RWPE1 (cell line): ENCODE data around the gene ZNF141.
"Not testable (repeated sequence)": the region's sequence is repeated elsewhere in the genome, so short reads cannot be mapped to it uniquely, and the experiment has no call there.

ENCODE experiments used
- CTCF ChIA-PET: fragments of 350-600 bp; sonication (Branson Sonifier 250); formaldehyde crosslinking; extraction: SDS; loops from one replicate; lab custom pipeline; 2021; lab: Yijun Ruan, JAX
- POLR2A ChIA-PET: fragments of 400-600 bp; formaldehyde crosslinking; extraction: SDS; loops from one replicate; lab custom pipeline; 2020; ENCODE audit warnings: antibody characterized with exemption; ENCODE audit not compliant: low non-redundant PET; lab: Yijun Ruan, JAX
- DNase-seq: peaks from one replicate; pipeline ENCODE4 v3.0.0; 2012; ENCODE audit warnings: low spot score
- H3K27ac ChIP-seq: fragments of 450-650 bp; 2 replicates; pipeline ENCODE4 v1.5.1; 2017
- CTCF ChIP-seq: fragments of 450-650 bp; conservative IDR thresholded peaks from 2 replicates; pipeline ENCODE4 v1.5.1; 2017; ENCODE audit warnings: low read depth, mild to moderate bottlenecking

ZNF141 gene

GRCh38 chr4:337143-337931 is at the start of gene ZNF141:
Gene ZNF141 (plus strand): TSS chr4:337814. CDS start chr4:337984, 170 bp downstream.
- POLR2A ChIA-PET = no interaction called here
- H3K27ac ChIP-seq = peak within 1 kb of the TSS; percentile 92
- CTCF ChIA-PET = no interaction called here
- no peak for TF ChIP-seq CTCF
- peak; percentile 99 for DNase-seq

- H3K27ac ChIP-seq = no peak overlapping the region
- POLR2A ChIA-PET = no interaction called here
- CTCF ChIA-PET = no interaction called here
- no peak for DNase-seq
- no peak for TF ChIP-seq CTCF
These were observed 48.7 kb upstream of the ZNF141 start for GRCh38 chr4:288891-289290.

GRCh38 chr4:294732-295131 is 42.9 kb upstream of the ZNF141 start:
- no peak for TF ChIP-seq CTCF
- DNase-seq = no peak
- POLR2A ChIA-PET = no interaction called here
- CTCF ChIA-PET = no interaction called here
- no peak overlapping the region for H3K27ac ChIP-seq

- ChIA-PET CTCF (no interaction called here), POLR2A (no interaction called here)
- H3K27ac ChIP-seq = no peak overlapping the region
- DNase-seq = no peak
- TF ChIP-seq CTCF = no peak
These were observed 35.2 kb upstream of the ZNF141 start for GRCh38 chr4:302381-302780.

GRCh38 chr4:304516-304915 is 33.1 kb upstream of the ZNF141 start:
- DNase-seq, POLR2A ChIA-PET: not testable (repeated sequence)
- peak overlapping the region; percentile 51 for H3K27ac ChIP-seq
- CTCF ChIA-PET = interaction anchor here (0.6 kb wide), 1 partner anchor 12 kb away, joined by 3 read pairs; no protein-coding TSS in a partner anchor

- DNase-seq = peak; percentile 95
- TF ChIP-seq CTCF = no peak
- CTCF ChIA-PET = interaction anchor here (0.6 kb wide), 1 partner anchor 13 kb away, joined by 3 read pairs; no protein-coding TSS in a partner anchor
- POLR2A ChIA-PET = no interaction called here
- H3K27ac ChIP-seq = peak within 1 kb of the TSS; percentile 51
These were observed 32.5 kb upstream of the ZNF141 start, which contains the start of gene ZNF732 for GRCh38 chr4:304969-305680. Gene ZNF732 (minus strand): TSS chr4:305474. CDS start chr4:305310, 164 bp downstream.
